GM19240 (cell line): ENCODE results near the gene MYO15B.
"Not testable (repeated sequence)": the region's sequence is repeated elsewhere in the genome, so short reads cannot be mapped to it uniquely, and the experiment has no call there.

Experiments
- DNase-seq: peaks from one replicate; pipeline ENCODE4 v3.0.0; 2011; ENCODE audit warnings: low spot score; ENCODE audit not compliant: insufficient read length

The MYO15B gene

GRCh38 chr17:75624714-75625345 lies 37.2 kb downstream of the MYO15B start:
- no peak for DNase-seq

DNA sequence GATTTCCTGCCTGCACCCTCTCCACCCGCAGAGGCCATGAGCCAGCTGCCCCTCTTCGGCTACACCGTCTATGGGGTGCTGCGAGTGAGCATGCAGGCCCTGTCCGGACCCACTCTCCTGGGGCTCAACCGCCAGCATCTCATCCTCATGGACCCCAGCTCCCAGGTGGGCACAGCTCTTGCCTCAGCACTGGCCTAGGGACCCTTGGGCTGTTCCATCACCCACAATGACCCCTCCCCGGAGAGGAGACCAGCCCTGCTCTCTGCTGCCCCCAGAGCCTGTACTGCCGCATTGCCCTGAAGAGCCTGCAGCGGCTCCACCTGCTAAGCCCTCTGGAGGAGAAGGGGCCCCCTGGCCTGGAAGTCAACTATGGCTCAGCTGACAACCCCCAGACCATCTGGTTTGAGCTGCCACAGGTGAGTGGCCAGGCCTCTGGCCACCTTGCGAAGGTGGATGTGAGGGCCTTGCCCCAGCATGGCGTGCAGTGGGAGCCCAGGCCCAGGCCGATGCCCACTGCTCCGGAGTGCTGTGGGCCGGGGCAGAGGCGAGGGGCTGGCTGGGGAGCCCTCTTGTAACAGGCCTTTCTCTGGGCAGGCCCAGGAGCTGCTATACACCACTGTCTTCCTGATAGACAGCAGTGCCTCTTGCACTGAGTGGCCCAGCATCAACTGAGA lies 38.4 kb downstream of the MYO15B start:
- DNase-seq = peak; percentile 40

DNA sequence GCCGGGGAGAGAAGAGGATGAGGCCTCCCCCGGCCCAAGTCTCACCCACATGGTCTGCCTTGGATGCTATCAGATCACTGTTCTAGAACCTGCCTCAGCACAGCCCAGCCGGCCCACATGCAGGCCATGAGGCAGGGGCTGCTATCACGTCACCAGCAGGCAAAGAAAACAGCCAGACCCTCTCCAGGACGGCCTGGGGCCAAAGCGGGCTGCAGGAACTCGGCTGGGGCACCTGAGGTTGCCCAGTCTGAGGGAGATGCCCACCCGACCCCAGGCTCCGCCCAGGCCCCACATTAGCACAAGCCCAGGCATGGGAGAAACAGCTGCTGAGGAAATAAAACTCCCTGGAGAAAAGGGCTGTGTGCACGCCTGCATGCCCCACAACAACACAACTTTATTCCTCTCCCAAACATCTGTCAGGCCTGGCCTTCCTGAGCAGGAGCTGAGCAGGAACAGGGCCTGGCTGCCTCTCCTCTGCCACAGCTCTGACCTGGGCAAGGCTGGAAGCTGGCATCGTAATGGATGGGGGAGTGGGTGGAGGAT lies 39.0 kb downstream of the MYO15B start:
- no peak for DNase-seq

DNA sequence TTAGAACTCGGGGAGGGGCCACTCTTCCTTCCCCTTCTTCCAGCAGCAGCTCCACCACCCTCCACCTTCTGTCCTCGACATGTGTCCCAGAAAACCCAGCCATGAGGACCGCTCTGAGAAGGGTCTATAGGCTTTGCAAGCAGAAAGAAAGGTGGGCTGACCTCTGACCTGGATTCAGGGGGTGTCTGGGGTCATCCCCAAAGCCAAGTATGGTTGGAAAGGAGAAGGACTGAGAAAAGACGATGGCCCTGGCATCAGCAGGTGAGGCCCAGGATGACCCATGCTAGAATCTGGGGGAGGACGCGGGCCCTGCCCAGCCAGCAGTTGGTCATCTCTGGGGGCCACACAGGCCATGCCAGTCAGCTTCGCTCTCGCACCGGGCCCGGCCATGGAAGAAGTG lies 39.5 kb downstream of the MYO15B start:
- DNase-seq = no peak

GRCh38 chr17:75628425-75628824 lies 40.8 kb downstream of the MYO15B start:
- DNase-seq = no peak

DNA sequence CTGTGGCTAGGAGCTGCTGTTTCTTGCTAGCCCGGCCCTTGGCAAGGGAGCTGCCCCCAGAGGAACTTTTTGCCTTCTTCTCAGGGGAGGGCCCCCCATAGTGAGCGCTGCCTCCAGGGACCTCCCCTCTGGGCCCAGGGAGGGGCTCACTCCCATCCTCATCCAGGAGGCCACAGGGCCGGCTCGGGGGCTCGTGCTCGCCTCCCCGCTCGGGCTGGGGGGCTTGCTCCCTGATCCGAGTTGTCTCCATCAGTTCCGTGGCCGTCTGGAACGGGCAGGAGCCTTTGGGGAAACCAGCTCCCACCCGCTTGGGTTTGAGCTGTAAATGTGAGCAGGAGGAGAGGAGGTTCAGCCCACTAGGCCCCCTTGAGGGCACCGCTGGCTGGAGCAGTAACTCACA lies 41.6 kb downstream of the MYO15B start:
- no peak for DNase-seq

DNA sequence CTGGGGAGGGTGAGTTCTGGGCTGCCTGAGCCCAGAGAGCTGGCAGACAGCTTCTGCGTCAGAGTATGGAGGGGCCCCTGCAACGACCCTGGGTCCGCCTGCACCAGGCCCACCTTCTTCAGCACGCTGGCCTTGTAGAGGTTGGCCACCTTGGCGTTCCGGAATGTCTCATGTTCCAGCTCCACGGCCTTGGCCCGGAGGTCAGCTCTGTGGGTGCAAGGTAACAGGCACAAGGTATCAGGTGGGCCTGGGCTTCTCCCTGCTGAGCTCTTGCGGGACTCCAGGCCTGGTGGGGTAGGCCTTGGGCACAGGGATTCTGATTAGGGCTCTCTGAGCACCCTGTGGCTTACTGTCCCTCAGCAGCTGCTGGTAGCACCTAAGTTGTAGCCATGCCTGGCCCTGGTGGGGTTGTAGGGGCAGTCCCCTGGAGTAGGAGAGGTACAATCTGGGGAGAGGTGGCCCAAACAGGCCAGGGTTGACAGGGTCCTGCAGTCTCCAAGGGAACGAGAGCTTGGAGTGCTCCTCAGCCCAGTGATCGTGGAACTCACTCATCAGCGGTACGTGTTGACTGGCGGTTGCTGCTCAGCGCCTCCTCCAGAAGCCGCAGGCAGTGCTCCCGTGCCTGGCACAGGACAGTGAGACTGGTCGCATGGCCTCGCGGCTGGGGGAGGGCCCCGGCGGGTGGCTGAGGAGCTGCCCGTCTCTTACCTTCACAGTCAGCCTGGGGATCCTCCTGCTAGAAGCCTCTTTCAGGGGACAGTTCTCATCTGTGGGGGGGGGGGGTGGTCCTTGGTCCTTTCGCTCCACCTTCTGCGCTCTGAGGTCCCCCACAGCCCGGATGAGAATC lies 42.7 kb downstream of the MYO15B start:
- no peak for DNase-seq

GRCh38 chr17:75631353-75631752 lies 43.8 kb downstream of the MYO15B start:
- no peak for DNase-seq

- DNase-seq = no peak
Measured at GRCh38 chr17:75632428-75632827, 44.8 kb downstream of the MYO15B start.

GRCh38 chr17:75632863-75633485 lies 45.4 kb downstream of the MYO15B start, which contains the start of gene SMIM5:
Gene SMIM5, plus strand, starts transcription at chr17:75633434. Its CDS starts 6,768 bp downstream, at chr17:75640202.
- peak; percentile 97 for DNase-seq

GRCh38 chr17:75633486-75634375 lies 46.1 kb downstream of the MYO15B start:
- peak; percentile 74 for DNase-seq

- DNase-seq = no peak
Measured at GRCh38 chr17:75634376-75634740, 46.8 kb downstream of the MYO15B start.

- no peak for DNase-seq
Measured at GRCh38 chr17:75634754-75635609, 47.4 kb downstream of the MYO15B start.

GRCh38 chr17:75635610-75636202 lies 48.1 kb downstream of the MYO15B start:
- DNase-seq = no peak

DNA sequence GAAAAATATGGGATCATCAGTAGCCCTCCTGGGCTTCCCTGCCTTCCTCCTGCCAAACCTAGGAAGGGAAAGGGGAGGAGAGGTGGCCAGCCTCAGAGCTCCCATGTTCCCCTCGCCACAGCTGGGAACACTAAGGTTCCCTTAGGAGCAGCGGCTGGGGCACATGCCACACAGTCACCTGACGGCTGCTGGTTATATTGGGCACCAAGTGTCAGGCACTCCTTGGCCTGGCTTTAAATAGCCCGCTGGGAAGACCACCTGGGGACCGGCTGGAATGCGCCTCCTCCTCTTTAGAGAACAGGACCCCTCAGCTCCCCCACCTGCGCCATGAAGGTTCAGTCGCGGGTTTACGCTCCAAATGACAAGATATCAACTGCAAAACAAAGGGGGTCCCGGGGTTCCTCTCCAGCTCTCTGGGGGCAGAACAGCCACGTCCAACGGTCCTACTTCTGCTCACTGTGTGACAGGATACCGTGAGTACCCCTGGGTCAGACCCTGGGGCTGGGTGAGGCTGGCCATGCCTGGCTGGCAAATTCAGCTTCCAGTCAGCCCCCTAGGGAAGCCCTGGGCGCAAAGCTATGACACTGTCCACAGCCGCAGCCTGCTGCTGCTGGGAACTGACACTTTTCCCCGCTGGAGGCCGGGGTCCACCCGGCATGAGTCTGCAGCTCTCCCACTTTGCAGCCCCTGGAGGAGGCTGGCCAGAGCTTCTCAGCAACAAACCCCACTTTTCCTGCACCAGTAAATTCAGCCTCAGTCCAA lies 49.0 kb downstream of the MYO15B start:
- no peak for DNase-seq

GRCh38 chr17:75637143-75637538 lies 49.5 kb downstream of the MYO15B start:
- DNase-seq = no peak

- no peak for DNase-seq
Measured at GRCh38 chr17:75637551-75637950, 50.0 kb downstream of the MYO15B start.

GRCh38 chr17:75638039-75638438 lies 50.4 kb downstream of the MYO15B start:
- not testable (repeated sequence) for DNase-seq
